ENCODE data around the gene ZNF106.

Gene ZNF106

GRCh38 chr15:42405863-42406482 is 85.0 kb downstream of the ZNF106 start:
- no peak for DNase-seq (ENCODE audit: low spot score)

- DNase-seq (ENCODE audit: low spot score) = no peak
These were observed 86.3 kb downstream of the ZNF106 start for GRCh38 chr15:42404461-42405235.

- DNase-seq (ENCODE audit: low spot score) = no peak
These were observed 87.6 kb downstream of the ZNF106 start for GRCh38 chr15:42403389-42403788.

GRCh38 chr15:42402455-42403205 is 88.3 kb downstream of the ZNF106 start:
- no peak for DNase-seq (ENCODE audit: low spot score)

GRCh38 chr15:42401544-42402454 is 89.1 kb downstream of the ZNF106 start:
- DNase-seq (ENCODE audit: low spot score) = no peak

DNA sequence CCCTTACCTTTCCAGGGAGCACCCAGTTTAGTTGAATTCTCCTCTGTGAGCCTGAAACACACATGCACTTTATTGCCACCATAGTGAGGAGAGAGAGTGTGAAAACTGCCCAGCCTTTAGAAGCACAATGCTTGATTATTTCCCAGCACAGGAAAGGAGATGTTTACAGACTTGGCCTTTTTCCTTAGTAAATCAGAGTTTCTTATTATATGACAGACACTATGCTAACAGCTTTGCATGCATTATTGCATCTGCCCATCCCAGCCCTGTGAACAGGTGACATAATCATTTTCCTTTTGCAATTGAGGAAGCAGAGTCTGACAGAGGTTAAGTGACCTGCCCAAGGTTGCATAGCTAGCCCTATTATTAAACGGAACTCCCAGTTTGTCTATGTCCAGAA is 95.1 kb downstream of the ZNF106 start:
- DNase-seq (ENCODE audit: low spot score) = no peak

GRCh38 chr15:42394106-42394505 is 96.8 kb downstream of the ZNF106 start:
- DNase-seq (ENCODE audit: low spot score) = no peak

DNA sequence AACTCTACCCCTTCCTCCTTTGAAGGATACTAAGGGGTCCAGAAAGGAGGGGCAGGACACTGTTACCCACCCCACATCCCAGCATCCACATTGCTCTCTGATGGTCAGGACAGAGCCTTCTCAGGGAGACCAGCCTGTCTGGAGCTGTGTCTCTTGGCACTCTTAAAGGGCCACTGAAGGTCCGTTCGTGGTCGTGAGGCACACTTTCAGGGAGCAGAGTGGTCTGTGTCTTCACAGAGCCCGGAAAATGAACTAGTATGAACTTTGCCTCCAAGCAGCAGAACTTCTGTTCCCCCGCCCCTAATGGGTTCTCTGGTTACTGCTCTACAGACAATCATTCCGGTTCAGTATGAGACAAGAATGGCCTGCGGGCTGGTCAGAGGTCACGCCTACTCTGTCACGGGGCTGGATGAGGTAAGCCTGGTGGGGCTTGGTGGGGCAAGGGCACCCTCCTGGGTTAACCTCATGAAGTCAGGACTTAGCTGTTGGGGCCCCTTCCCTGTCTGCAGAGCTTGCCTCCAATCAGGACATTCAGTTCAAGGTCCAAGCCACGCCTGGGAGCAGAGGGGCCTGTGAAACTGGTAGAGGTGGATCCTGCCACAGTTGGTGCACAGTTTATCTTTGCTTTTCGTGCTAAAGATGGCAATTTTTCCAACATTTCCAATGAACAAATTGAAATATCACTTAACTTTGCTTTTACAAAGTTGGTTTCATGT is 98.5 kb downstream of the ZNF106 start:
- no peak for DNase-seq (ENCODE audit: low spot score)

DNA sequence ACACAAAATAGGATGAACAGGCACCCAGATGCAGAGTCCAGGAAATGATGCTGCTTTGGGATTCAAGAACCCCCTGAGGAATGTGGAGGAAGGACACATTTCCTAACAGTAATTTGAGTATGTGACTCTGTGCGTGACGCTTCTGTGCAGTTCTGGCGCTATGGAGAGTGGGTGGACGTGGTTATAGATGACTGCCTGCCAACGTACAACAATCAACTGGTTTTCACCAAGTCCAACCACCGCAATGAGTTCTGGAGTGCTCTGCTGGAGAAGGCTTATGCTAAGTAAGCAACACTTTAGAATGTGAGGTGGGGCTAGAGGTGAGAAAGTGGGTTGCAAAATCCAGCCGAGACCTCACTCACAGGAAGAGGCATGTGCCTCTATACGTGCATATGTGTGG is 103.3 kb downstream of the ZNF106 start:
- DNase-seq (ENCODE audit: low spot score) = no peak

GRCh38 chr15:42385980-42386700 is 104.8 kb downstream of the ZNF106 start:
- no peak for DNase-seq (ENCODE audit: low spot score)

GRCh38 chr15:42385206-42385979 is 105.5 kb downstream of the ZNF106 start:
- no peak for DNase-seq (ENCODE audit: low spot score)

- no peak for DNase-seq (ENCODE audit: low spot score)
These were observed 106.3 kb downstream of the ZNF106 start for GRCh38 chr15:42384597-42384996.

- DNase-seq (ENCODE audit: low spot score) = no peak
These were observed 112.9 kb downstream of the ZNF106 start for GRCh38 chr15:42378011-42378410.

DNA sequence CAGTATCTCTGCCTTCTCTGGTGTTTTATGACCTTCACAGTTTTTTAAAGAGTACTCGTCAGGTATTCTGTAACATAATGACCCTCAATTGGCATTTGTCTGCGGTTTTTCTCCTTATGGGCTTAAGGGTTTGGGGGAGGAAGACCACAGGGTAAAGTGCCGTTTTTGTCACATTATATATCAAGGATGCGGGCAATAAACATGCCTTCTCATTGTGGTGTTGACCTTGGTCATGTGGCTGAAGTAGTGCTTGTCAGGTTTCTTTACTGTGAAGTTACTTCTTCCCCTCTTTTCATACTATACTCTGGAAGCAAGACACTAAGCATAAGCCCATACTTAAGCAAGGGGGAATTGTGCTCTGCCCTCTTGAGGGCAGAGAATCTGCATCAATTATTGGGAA is 115.0 kb downstream of the ZNF106 start:
- no peak for DNase-seq (ENCODE audit: low spot score)

- DNase-seq (ENCODE audit: low spot score) = no peak
These were observed 115.7 kb downstream of the ZNF106 start for GRCh38 chr15:42375252-42375651.

GRCh38 chr15:42374810-42375209 is 116.1 kb downstream of the ZNF106 start:
- no peak for DNase-seq (ENCODE audit: low spot score)

DNA sequence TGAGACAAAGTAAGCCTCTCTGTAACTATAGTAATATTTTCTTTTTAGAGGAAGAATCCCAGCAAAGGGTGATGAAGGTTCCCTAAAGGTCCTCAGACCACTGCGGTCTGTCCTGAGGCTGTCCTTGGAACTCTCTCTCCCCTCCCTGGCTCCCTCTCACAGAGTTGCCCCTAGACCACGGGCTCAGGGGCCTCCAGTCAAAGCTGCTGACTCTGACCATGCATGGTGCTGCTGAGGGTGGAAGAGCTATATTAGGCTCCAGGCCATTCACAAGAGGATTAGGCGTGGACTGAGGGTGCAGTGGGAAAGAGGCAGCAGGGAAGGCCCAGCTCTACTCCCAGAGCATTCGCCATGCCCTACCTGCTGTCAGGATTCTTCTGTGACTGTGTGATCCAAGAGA is 117.0 kb downstream of the ZNF106 start:
- DNase-seq (ENCODE audit: low spot score) = no peak

DNA sequence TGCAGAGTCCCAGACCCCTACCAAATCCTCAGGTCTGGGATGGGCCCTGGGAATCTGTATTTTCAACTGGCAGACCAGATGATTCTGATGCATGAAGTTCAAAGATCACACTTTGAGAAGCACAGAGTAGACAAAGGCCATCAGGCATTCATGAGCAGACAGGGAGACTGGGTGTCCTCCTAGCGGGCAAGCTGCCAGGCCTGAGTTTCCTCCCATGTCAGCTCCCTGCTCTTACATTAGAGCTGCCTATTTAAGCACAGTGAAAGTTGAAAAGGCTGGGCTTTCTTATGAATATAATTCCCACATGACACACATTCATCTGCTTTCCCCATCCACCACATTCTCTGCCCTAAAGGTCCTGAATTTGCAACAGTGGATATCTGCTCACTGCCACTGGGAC is 117.7 kb downstream of the ZNF106 start:
- DNase-seq (ENCODE audit: low spot score) = no peak

- DNase-seq (ENCODE audit: low spot score) = no peak
These were observed 119.8 kb downstream of the ZNF106 start for GRCh38 chr15:42371096-42371495.

DNA sequence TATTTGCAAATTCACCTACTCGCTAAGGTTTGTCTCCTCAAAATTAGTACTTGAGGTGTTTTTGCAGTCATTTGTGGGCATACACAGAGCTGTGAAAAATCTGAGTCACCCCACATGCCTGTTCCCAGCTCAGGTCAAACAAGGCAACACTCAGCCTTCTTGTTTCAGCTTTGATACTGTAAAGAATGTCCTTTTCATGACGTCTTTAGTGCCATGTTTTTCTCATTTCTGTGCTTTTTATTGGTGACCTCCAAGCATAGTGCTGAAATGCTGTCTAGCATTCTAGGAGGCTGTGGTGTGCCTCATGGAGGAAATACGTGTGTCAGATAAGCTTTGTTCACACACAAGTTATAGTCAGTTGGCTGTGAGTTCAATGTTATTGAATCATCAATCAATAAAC is 122.8 kb downstream of the ZNF106 start:
- no peak for DNase-seq (ENCODE audit: low spot score)
